Measurements from ENCODE around the gene EPB41L2.

Gene EPB41L2

DNA sequence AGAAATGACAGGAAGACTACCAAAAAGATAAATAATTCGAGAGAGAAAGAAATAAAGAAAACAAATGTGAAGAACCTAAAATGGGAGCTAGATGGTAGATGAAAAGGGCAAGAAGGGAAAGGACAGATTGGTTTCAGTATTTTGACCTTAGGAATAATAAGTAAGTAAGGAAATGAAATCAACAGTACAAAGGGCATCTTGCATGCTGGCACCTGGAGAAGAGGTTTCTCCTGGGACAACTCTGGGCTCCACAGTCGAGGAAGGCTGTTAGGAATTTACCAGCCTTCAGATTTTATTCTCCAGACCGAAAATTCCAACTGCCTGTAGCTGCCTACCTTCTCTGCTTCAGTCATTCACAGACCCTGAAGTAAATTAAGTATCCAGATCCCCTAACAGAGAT lies 155.4 kb downstream of the EPB41L2 start:
- no peak for DNase-seq (ENCODE audit: low read depth)

- no peak for DNase-seq (ENCODE audit: low read depth)
These were observed 156.2 kb downstream of the EPB41L2 start for GRCh38 chr6:130906736-130907381.

DNA sequence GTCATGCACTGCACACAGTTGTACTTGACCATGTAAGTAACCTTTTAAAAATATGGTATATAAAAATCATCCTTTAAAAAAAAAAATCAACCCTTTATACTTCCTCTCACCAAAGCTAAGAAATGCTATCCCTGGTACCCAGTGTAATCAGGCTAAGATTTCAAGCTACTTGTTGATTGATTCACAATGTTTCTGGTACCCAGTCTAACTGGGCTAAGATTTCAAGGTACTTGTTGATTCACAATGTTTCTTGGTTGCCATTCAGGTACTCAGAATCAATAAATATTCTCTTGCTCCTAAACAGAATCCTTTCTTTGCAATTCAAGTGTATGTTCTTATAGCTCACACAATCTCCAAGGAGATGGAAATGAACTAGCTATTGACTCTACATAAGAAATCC lies 159.4 kb downstream of the EPB41L2 start:
- DNase-seq (ENCODE audit: low read depth), result no peak

DNA sequence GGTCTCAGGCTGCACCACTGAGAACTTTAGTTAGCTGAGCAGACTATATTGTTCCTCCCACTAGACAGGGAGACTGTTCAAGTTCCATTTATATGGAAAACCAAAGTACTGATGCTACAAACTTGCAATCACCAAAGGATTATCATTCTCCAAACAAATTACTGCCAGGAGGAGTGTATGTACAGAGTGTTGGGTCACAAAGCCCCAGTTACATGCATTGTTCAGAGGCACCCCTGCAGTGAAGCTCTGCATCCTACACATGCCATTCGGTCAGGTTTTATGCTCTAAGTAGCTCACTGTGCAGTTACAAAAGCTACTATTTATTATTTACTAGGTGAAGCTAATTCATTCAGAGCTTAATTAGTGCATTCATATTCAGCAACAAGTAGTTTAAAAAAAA lies 160.0 kb downstream of the EPB41L2 start:
- DNase-seq (ENCODE audit: low read depth), result no peak

DNA sequence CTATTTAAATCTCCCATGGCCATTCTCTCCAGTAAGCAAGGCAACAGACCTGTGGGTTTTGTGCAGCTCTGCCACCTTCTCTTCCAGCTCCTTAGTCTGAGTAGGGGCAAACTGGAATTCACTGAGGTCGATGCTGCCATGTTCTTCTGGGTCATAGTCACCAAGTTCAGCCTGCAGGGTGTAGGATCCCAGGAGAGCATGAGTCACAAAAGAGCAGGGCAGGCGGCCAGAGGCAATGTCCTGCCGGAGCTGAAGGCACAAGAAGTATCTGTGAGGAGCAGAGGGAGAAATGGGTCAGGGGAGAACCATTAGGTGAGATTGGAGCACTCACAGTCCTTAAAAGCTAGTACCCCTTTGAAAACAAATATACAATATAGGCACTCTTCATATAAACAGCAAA lies 162.1 kb downstream of the EPB41L2 start:
- no peak for DNase-seq (ENCODE audit: low read depth)

DNA sequence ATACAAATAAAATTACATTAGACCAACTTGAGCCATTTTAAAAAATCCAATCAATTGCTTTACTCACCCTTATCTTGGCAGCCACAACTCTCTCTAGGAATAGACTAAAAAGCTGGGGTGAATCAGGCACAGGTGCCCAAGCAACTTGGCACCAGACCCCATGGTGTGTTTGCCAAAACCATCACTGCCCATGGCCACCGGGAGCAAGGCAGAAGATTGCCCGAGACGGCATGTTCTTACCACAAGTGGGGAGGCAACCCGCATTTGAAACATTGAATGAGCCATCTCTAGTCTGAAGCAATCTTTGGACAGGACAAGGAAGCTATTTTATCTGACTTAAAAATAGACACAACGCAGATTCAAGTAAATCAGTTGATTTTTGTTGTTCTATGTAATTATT lies 166.8 kb downstream of the EPB41L2 start:
- DNase-seq (ENCODE audit: low read depth), result no peak

GRCh38 chr6:130895516-130895915 lies 167.5 kb downstream of the EPB41L2 start:
- no peak for DNase-seq (ENCODE audit: low read depth)

GRCh38 chr6:130893766-130894165 lies 169.3 kb downstream of the EPB41L2 start:
- DNase-seq (ENCODE audit: low read depth), result no peak

DNA sequence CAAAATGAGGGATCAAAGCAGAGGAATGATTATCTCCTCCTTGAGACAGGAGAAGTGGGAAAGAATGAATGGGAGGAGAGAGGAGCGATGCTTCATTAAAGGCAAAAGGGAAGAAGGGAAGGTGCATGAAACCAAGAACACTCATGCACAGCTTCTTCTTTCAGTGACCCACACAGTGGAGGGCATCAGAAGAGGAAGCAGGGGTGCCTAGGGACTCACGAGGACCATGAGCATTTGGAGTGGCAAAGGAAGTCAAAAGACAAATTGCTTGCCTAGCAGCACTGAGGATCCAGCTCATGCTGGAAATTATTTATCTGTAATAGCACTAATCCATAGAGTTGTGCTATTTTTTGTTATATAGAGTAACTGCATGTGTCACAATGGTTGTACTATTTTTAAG lies 169.8 kb downstream of the EPB41L2 start:
- DNase-seq (ENCODE audit: low read depth), result no peak

- peak; percentile 68 for DNase-seq (ENCODE audit: low read depth)
These were observed 172.5 kb downstream of the EPB41L2 start for GRCh38 chr6:130890521-130890971.

- no peak for DNase-seq (ENCODE audit: low read depth)
These were observed 173.6 kb downstream of the EPB41L2 start for GRCh38 chr6:130889423-130889822.

- DNase-seq (ENCODE audit: low read depth), result no peak
These were observed 174.8 kb downstream of the EPB41L2 start for GRCh38 chr6:130888246-130888645.

- no peak for DNase-seq (ENCODE audit: low read depth)
These were observed 176.1 kb downstream of the EPB41L2 start for GRCh38 chr6:130886966-130887365.

- no peak for DNase-seq (ENCODE audit: low read depth)
These were observed 177.5 kb downstream of the EPB41L2 start for GRCh38 chr6:130885392-130886192.

DNA sequence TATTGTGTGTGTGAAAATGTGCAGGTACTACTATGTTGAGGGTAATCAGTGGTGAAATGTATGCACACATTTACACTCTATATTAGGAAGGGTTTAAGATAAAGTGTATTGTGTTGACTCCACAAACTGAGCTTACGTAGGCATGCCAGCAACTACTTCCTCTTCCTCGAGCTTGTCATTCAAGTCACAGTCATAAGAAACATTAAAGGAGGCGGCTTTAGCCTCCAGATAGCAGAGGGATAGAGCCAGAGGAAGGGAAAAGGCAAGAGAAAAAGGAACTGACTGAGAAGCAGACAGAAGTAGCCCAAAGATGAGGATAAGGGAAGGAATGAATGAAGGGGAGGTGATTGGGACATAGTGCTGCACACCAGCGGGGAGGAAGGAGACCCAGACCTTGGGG lies 180.7 kb downstream of the EPB41L2 start:
- no peak for DNase-seq (ENCODE audit: low read depth)

GRCh38 chr6:130879826-130880225 lies 183.2 kb downstream of the EPB41L2 start:
- DNase-seq (ENCODE audit: low read depth), result no peak

GRCh38 chr6:130873746-130874145 lies 189.3 kb downstream of the EPB41L2 start:
- no peak for DNase-seq (ENCODE audit: low read depth)

DNA sequence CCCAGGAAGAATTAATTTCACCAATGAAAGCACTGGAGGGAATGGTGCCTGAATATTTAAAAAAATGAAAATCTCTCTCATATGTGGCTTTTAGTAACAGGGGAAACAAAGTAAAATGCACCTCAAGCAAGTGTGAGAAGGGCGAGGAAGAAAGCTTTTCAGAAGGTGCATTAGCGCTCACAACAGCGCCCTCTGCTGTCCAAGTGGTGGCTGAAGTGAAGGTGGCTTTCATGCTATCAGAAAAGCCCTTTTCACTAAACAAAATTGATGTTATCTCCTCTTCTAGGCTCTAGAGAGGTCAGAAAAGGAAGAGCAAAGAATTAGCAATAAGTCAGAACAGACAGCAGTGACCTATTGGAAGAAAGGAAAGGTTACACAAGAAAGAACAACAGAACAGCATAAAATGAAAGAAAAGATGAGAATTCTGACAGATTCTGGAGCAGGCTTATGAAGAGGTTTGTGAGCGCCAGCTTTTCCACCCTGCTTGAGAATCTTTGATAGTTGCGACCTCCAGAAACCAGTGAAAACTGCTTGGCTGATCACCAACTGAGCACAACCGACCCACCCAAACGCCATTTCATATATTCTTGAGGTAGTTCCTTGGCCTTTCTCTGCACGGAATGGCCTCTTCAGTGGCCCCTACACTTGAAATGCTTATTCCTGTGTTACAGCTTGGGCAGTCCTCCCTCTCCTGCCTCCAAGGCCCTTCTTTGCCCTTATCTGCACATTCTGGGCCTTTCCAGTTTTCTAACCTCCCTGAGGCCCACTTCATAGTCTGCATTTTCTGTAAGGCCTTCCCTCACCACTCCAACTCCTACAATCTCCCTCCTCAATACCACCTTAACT lies 190.6 kb downstream of the EPB41L2 start:
- DNase-seq (ENCODE audit: low read depth), result peak; percentile 6

DNA sequence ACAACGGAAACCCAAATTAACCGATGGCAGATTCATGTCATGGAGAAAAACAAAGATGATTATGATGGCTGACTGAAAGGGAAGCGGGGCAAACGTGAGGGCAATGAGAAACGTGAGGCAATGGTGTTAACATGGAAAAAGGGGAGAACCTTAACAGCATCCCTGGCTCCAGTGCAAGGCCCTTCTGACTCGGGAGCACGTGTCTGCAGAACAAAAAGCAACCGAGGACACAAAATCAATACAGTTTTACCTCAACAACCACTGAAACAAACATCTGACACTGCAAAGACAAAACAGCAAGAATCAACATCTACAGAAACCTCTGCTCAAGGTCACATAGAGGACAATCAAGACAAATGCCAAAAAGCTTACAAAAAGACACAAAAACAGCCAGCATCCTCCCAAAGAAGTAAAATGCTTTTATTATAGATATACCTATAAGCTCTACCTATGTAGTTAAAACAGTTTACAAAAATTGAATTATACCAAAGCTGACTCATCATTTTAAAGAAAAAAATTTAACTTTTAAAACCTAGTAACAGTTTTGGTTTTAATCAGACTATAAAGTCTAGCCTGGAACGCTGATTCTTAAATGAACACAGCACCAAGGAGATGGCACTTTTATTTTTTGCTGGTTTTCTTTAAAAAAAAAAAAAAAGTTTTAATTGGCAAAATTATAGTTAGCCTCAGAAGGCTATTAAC lies 192.7 kb downstream of the EPB41L2 start:
- DNase-seq (ENCODE audit: low read depth), result no peak

DNA sequence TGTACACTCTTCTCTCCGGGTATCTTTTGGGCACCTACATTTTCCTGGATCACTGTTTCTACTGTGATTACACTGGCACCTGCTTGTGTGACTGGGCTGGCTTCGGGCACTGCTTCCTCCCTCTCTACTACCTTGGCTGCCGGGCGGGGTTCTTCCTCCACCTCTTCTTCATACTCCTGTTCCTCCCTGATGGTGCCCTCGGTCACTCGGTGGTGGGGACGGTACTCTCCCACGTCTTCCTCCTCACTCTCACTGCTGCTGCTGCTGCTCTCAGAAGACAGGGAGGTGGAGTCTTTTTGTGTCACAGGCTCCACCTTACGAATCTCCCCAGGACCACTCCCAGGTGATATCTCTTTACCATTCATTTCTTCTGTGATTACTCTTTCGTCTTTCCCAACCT lies 193.4 kb downstream of the EPB41L2 start:
- no peak for DNase-seq (ENCODE audit: low read depth)

DNA sequence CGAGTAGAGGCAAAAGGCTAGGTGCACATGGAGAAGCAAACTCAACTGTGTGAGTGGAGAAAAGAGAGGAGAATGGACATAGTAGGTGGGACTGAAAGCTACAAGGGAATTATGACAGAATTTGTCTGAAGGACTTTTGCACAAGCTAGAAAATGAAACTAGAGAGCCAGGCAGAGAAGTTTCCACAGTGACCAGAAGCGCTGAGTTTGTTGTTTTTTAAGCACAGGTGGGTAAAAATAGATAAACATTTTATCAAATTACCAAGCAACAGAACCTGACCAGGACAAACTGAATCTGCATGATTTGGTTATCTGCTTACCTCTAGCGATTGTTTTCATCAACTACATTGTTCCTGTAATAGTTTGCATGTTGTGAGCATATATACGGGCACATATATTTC lies 197.3 kb downstream of the EPB41L2 start:
- DNase-seq (ENCODE audit: low read depth), result no peak

GRCh38 chr6:130864344-130864743 lies 198.7 kb downstream of the EPB41L2 start:
- DNase-seq (ENCODE audit: low read depth), result no peak
